Stimulated activated CD8-positive, alpha-beta memory T cell treated with anti-CD3 and anti-CD28 coated beads, Interleukin-12 subunit alpha, Interleukin-12 subunit beta, amount 100 ng/mL, for 24 hours (primary cell): ENCODE data around the gene TRMT112.
"Not testable (repeated sequence)": the region's sequence is repeated elsewhere in the genome, so short reads cannot be mapped to it uniquely, and the experiment has no call there.

Source experiments
- DNase-seq: peaks from one replicate; pipeline ENCODE4 v3.0.0-alpha.2; 2020; ENCODE audit errors: extremely low read depth

The TRMT112 gene

GRCh38 chr11:64312947-64313346 lies 4.4 kb downstream of the TRMT112 start:
- DNase-seq = no peak

- not testable (repeated sequence) for DNase-seq
Measured at GRCh38 chr11:64307795-64308194, 9.6 kb downstream of the TRMT112 start.

GRCh38 chr11:64306876-64307622 lies 10.3 kb downstream of the TRMT112 start:
- no peak for DNase-seq

GRCh38 chr11:64306563-64306875 lies 10.8 kb downstream of the TRMT112 start:
- DNase-seq = no peak

GRCh38 chr11:64305691-64306562 lies 11.4 kb downstream of the TRMT112 start:
- peak; percentile 42 for DNase-seq

GRCh38 chr11:64305075-64305690 lies 12.2 kb downstream of the TRMT112 start, which contains the start of gene ESRRA:
Gene ESRRA (plus strand): TSS chr11:64305524. CDS start chr11:64307180, 1,656 bp downstream.
- DNase-seq = peak; percentile 100

- DNase-seq = peak; percentile 91
Measured at GRCh38 chr11:64304316-64305072, 12.9 kb downstream of the TRMT112 start.

- no peak for DNase-seq
Measured at GRCh38 chr11:64304032-64304315, 13.4 kb downstream of the TRMT112 start.

GRCh38 chr11:64303109-64304031 lies 14.0 kb downstream of the TRMT112 start:
- DNase-seq = no peak

GRCh38 chr11:64299847-64300648 lies 17.3 kb downstream of the TRMT112 start, which contains the start of gene CATSPERZ:
Gene CATSPERZ (plus strand): TSS chr11:64300358. CDS start chr11:64300411, 53 bp downstream.
- DNase-seq = no peak

- DNase-seq = no peak
Measured at GRCh38 chr11:64298966-64299846, 18.2 kb downstream of the TRMT112 start.

- DNase-seq = no peak
Measured at GRCh38 chr11:64297699-64298358, 19.5 kb downstream of the TRMT112 start.

- DNase-seq = no peak
Measured at GRCh38 chr11:64296830-64297698, 20.3 kb downstream of the TRMT112 start.

- no peak for DNase-seq
Measured at GRCh38 chr11:64296236-64296635, 21.1 kb downstream of the TRMT112 start.

- no peak for DNase-seq
Measured at GRCh38 chr11:64295760-64296159, 21.6 kb downstream of the TRMT112 start.

- DNase-seq = no peak
Measured at GRCh38 chr11:64294774-64295173, 22.6 kb downstream of the TRMT112 start.
